ENCODE data around the gene PAX3. TPM values are rescaled to one million over a fixed set of nuclear protein-coding genes. Genes with fewer than 3 reads are reported as not detected.

The PAX3 gene
- total and polyA plus RNA-seq, 9 of the 15 experiments (the other 6 are each of a cell fraction or from before 2014, with no cell fraction given), result not detected

DNA sequence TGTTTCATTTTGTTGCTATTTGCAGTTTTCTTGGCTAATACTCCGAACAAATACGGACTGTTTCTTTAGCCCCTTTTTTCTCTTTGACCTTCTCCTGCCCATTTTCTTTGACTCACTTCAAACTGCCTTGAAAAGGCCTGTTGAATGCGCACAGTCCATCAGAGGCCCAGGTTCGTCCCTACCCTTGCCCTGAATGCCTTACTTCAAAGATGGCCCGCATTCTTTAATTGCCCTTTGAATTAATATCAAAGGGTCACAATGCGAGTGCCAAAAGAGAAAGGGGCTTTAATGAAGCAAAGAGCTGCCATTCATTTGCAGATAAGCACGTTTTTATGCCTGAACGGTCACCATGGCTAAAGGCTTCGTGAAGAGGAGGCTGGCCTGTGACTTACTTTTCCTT, 29.7 kb downstream of the PAX3 start:
- H4K20me1 ChIP-seq (replicated peaks; ENCODE audit: control insufficient read depth, insufficient read depth, low read length), result no peaks in the 10 kb centered on the region
- ChIA-PET POLR2A (interaction anchor here (1.0 kb wide), 1 partner anchor 10 kb away, joined by 3 read pairs; no protein-coding TSS in a partner anchor), CTCF (ENCODE audit: low intra/inter-chr PET ratio) (no interaction called here)
- H3K27me3 ChIP-seq (ENCODE audit: control insufficient read depth in 2 of 2, insufficient read depth in 2 of 2, low read length in 2 of 2), result no peaks in the 10 kb centered on the region
- no peak overlapping the region for H3K4me3 ChIP-seq
- no peak overlapping the region for H2AFZ ChIP-seq (ENCODE audit: low read depth, low read length)
- no peak overlapping the region for H3K4me2 ChIP-seq (ENCODE audit: insufficient read depth, low read length)
- in situ Hi-C loops (cut with MboI), result no loop called here
- H3K36me3 ChIP-seq (ENCODE audit: control insufficient read depth, insufficient read depth, low read length), result no peaks in the 10 kb centered on the region
- H3K9me1 ChIP-seq (ENCODE audit: control insufficient read depth, insufficient read depth, low read length), result no peaks in the 10 kb centered on the region
- H3K9ac ChIP-seq (ENCODE audit: insufficient read depth in 1 of 2, low read depth in 2 of 2, low read length in 2 of 2), result no peak overlapping the region
- H3K79me2 ChIP-seq (ENCODE audit: control insufficient read depth, insufficient read depth, low read length), result no peaks in the 10 kb centered on the region
- FAIRE-seq, result no peak
- 1% methylated on average over 9 of the region's 9 CpGs for WGBS (ENCODE audit: insufficient coverage, low coverage, missing lambda C conversion rate)
- ATAC-seq, result no peak
- no peak overlapping the region for H3K27ac ChIP-seq (ENCODE audit: extremely low read depth, low read depth, low read length)
- no peak for TF ChIP-seq GATAD2A (IDR thresholded peaks at IDR 0.05)
- no peak for TF ChIP-seq CHD4 (IDR thresholded peaks at IDR 0.05; ENCODE audit: insufficient read depth, insufficient replicate concordance, low read depth, low read length, poor library complexity, severe bottlenecking)
- TF ChIP-seq HSF4 (CRISPR knock-in tag; IDR thresholded peaks at IDR 0.05; ENCODE audit: borderline replicate concordance), result no peak
- TF ChIP-seq GATA2 (CRISPR knock-in tag; IDR thresholded peaks at IDR 0.05), result no peak
- no peak for TF ChIP-seq HNRNPUL1 (IDR thresholded peaks at IDR 0.05; ENCODE audit: low read length)
- no peak for TF ChIP-seq ZNF778 (CRISPR knock-in tag; IDR thresholded peaks at IDR 0.05)
- TF ChIP-seq ZNF23 (CRISPR knock-in tag; IDR thresholded peaks at IDR 0.05), result no peak
- no peak for TF ChIP-seq FOXJ3 (CRISPR knock-in tag; IDR thresholded peaks at IDR 0.05)
- TF ChIP-seq ZNF780A (CRISPR knock-in tag; IDR thresholded peaks at IDR 0.05), result no peak
- no peak for TF ChIP-seq ZNF583 (CRISPR knock-in tag; IDR thresholded peaks at IDR 0.05)
- no peak for TF ChIP-seq BRD9 (IDR thresholded peaks at IDR 0.05; ENCODE audit: low read depth, partially characterized antibody)
- no peak for TF ChIP-seq NFIC (IDR thresholded peaks at IDR 0.05)
- no peak for TF ChIP-seq FOXA1 (IDR thresholded peaks at IDR 0.05; ENCODE audit: borderline replicate concordance)
- TF ChIP-seq MCM2 (IDR thresholded peaks at IDR 0.05; ENCODE audit: low read depth), result no peak
- TF ChIP-seq HCFC1 (IDR thresholded peaks at IDR 0.05; ENCODE audit: low read depth, low read length), result no peak
- no peak for TF ChIP-seq ZFX (CRISPR knock-in tag; IDR thresholded peaks at IDR 0.05)
- no peak for TF ChIP-seq ZBED1 (IDR thresholded peaks at IDR 0.05)
- no peaks in the 10 kb centered on the region for H3K4me1 ChIP-seq (replicated peaks in 1 of 2; ENCODE audit: control insufficient read depth in 2 of 2, insufficient read depth in 2 of 2, low read length in 2 of 2)
- intact Hi-C loops (cut with micrococcal nuclease), result no loop called here
- BruUV-seq (replicated peaks), result no TSS peak
- no peak for DNase-seq (ENCODE audit: extremely low read depth in 1 of 4, low spot score in 3 of 4)
- no peaks in the 10 kb centered on the region for H3K9me3 ChIP-seq (replicated peaks; ENCODE audit: control insufficient read depth, insufficient read depth, low read depth, low read length)
